Astrocyte of the hippocampus (primary cell): ENCODE results near the gene PKP4.
"Not testable (repeated sequence)": the region's sequence is repeated elsewhere in the genome, so short reads cannot be mapped to it uniquely, and the experiment has no call there.

Experiments used
- DNase-seq: peaks from one replicate; pipeline ENCODE4 v3.0.0; 2011; ENCODE audit warnings: low read depth, low spot score

PKP4 gene

DNA sequence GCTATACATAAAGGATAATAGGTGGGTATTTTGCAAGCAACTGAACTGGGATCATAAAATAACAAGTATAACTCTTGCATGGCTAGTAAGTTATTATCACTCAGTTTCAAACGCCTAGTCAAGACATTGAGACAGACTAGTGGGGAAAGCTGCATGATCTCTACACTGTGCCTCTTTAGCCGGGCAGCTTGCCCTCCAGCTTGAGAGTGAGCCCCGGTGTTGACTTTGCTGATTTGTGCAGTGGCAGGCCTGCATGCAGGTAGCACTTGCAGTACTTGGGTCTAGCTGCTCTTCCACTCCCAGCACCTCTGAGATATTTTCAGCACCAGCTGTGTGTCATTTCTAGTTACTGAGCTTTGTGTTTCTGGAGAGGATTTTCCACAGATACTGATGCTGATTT is 219.5 kb downstream of the PKP4 start:
- DNase-seq = no peak

DNA sequence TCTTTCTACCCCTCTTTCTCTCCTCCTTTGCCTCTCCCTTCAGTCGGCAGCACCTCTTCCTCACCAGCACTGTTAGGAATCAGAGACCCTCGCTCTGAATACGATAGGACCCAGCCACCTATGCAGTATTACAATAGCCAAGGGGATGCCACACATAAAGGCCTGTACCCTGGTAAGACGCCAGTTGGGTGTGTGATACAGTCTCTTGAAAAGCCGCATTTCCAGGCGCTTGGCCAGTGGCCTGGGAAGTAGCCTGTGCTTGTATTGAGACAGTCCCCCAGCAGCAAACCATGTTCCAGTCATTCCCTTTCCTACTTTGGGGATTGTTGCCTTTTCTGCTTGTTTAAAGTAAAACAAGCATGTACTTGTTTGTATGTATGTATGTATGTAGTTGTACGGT is 219.9 kb downstream of the PKP4 start:
- peak; percentile 61 for DNase-seq

DNA sequence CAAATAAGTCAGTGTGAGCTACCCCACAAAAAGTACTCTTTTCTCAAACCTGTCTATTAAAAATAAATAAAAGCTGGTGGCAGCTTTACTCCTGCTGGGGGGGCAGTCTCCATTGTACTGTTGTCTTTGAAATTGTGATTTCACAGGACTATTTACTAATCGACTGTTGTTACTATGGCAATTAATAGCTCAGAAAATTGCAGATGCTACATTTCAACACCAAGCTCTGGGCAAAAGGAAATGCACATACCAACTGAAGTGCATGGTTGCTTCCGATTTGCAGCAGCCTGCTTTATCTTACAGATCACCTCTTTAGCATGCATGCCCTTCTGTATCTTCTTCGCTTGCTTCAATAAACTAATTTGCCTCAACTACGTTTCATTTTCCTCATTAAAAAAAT is 220.8 kb downstream of the PKP4 start:
- no peak for DNase-seq

DNA sequence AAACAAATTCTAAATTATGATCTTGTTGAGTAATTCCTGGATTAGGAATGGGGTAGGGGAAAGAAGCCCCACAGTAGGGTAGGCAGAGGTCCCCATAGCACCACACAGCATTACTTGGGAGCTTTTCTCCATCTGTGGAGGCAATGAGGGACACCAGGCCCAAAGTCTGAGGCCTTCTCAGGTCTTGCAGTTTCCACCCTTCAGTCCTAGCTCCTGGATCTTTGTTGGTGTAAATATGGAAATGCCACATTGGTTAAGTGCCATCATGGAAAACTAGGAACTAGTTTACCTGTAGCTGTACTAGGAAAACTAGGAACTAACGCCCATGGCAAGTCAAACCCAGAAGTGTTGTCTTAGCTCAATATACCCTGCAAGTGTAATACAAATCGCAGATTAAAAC is 225.1 kb downstream of the PKP4 start:
- DNase-seq = no peak

DNA sequence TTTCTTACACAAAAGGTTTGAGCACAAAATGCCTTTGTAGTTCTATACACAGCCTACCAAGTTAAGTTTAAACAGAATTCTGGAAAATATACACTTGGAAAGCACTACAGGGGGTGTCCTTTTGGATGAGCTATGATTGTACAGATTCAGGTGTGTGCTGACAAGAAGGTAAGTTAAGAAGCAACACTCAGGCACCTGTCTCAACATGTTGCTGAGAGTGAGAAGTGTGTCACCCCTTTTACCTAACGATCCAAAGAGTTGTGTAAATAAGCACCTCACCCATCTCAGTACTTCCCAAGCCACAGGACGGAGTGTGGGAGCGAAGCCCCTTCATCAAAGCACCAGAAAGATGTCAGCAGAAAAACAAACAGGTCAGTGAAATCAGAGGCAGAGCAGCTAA is 228.9 kb downstream of the PKP4 start:
- DNase-seq = no peak

DNA sequence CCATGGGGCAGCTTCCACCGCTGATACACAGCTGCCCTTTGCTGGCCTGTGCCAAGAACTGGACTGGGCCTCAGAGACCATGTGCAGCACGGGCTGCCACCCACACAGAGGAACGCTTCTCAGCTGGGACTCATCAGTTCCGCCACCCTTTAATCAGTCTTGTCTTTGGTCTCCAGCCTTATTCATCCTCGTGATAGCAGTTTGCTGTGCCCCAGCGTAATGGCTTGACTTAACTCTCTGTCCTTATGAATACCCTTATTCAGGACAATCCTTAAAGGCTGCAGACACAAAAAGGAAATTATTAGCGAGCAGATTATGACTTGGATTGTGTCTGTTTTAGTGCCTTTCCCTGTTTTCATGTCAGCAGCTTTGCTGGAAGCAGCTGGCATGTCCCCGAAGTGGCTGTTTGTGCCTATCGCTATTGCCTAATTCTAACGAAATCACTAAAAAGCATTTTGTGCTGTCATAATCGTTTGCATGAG is 229.5 kb downstream of the PKP4 start:
- peak; percentile 12 for DNase-seq

DNA sequence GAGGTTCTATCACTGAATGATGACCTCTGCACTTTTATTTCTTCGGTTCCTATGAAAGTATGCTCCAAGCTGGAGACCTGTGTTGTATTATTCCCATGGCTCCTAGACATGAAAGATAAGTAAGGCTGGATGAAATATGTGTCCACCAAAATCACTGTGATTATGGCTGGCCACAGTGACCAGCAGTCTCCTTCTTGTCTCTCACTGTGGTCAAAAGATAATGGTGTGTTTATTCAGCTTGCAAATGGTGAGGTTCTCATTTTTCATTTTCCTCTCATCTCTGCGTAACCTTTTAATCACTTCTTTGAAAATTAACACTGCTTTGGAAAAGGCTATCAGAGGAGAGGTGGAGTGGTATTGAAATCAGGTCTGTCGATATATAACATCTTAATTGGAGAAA is 230.6 kb downstream of the PKP4 start:
- no peak for DNase-seq

DNA sequence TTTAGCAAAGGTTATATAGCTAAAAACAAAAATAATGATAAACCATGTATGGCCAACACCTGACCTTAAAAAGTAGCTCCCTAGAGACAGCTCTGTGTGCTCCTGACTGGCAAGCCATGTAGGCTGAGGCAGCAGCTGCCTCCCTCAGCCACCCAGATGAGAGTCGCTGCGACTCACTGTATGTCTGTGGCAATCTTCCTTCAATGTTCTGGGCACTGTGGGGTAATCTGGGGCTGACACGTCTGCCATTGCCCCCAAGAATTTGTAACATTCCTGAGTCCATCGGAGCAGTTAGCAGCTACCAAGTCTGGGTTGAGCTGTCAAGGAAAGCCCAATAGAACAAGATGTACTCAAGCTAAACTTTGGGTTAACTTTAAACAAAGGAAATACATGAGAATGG is 232.0 kb downstream of the PKP4 start:
- peak; percentile 34 for DNase-seq

DNA sequence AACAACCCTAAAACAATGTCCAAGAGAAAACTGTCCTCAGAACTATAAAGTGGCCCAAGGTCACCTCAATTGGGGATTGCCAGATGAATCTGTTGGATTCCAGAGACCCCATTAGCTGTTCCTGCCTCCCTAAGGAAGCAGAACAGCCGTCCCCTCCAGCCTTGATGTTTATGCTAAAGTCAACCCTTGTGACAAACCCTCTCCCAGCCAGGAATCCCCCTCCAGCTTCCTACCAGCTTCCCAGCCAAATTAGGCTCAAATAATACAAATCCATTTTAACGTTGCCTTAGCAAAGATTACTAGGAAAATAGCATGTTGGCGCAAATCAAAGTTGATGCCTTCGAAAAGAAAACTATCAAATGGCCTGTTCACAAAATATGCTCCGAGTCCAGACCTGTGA is 232.6 kb downstream of the PKP4 start:
- no peak for DNase-seq

DNA sequence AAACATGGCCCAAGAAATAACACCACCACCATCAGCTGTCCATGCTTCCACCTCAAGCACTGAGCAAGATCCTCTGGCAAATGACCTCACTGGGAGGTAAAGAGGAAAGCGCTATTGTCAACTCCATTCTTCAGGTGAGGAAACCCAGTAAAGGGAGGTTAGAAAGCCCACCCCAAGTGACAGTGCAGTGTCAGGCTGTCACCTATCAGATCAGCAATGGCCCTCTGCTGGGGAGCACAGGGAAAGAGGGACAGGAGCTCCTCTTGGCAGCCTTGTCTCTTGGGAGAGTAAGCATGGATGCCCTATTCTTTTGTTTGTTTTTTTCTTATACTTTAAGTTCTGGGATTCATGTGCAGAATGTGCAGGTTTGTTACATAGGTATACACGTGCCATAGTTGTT is 234.1 kb downstream of the PKP4 start:
- DNase-seq = no peak

DNA sequence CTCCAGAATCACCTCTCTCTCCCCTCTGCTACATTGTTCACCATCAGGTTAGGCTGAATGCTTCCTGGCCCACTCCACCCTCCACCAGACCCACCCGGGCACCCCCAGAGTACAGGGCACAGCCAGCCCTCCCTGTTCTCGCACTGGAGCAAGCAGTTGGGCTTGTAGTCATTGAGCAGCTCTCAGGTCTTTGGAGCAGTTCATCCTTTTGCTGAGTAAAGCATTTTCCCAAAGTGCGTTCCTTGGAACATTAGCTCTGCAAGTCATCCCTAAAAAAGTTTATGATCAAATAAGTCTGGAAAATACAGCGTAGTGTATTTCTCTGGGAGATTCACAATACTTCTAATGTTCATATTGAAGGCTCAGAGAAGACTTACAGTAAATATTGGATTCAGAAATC is 234.9 kb downstream of the PKP4 start:
- no peak for DNase-seq

DNA sequence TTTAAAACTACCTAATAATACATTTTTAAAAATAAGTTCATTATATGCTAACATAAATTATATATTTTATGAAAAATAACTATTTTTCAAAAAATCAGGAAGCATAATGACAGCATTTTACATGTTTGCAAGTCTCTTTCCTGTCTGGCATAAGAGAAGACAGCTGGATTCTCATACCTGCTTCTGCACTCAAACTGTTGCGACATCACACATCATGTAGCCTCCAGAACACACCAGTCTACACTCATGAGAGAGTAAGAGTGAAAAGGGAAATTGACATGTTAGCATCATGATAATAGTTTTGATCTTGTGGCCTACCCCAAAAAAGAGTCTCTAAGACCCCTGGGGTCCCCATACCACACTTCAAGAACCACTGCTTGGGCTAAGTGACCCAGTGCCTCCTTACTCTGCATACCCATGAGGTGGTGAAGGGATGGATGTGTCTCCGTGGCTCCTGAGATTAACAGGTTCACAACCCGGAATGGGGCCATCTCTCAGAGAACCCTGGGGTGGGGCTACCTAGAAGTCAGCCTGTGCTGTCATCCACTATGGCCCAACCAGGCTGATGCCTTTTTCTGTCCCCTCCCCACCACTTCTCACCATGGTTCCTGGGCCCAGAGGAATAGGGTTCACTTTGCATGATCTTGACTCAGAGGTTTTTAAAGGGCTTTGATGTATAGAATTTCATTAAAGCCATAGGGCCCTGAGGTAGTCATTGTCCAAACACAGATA is 235.8 kb downstream of the PKP4 start:
- DNase-seq = no peak

DNA sequence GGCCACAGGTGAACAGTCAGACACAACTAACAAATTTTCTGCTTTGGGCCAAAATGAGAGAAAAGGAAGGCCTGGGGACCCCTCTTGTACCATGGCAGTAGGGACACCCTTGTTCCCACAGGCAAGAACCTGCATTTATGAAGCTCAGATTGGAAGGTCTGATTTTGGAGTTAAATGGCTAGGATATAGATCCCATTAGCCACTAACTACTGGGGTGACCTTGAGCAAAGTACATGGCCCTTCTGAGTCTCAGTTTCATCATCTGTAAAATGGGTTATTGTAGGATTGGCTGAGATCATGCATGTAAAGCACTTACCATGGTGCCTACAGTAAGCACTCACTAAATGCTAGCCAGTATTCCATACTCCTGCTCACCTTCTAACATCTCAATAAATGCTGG is 236.7 kb downstream of the PKP4 start:
- DNase-seq = no peak

DNA sequence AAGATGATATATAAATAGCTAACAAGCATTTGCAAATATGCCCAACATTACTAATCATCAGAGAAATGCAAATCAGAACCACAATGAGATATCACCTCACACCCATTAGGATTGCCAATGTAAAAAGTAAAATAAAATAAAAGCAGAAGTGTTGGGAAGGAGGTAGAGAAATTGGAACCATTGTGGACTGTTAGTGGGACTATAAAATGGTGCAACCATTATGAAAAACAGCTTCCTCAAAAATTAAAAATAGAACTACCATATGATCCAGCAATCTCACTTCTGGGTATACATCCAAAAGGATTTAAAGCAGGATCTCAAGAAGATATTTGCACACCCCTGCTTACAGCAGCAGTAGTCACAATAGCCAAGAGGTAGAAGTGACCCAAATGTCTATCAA is 238.6 kb downstream of the PKP4 start:
- no peak for DNase-seq

DNA sequence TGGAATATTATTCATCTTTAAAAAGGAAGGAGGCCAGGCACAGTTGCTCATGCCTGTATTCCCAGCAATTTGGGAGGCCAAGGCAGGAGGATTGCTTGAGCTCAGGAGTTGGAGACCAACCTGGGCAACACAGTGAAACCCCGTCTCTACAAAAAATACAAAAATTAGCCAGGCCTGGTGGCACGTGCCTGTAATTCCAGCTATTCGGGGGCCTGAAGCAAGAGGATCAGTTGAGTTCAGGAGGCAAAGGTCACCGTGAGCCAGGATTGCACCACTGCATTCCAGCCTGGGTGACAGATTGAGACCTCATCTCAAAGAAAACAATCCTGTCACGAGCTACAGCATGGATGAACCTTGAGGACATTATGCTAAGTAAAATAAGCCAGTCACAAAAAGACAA is 239.0 kb downstream of the PKP4 start:
- DNase-seq = not testable (repeated sequence)

DNA sequence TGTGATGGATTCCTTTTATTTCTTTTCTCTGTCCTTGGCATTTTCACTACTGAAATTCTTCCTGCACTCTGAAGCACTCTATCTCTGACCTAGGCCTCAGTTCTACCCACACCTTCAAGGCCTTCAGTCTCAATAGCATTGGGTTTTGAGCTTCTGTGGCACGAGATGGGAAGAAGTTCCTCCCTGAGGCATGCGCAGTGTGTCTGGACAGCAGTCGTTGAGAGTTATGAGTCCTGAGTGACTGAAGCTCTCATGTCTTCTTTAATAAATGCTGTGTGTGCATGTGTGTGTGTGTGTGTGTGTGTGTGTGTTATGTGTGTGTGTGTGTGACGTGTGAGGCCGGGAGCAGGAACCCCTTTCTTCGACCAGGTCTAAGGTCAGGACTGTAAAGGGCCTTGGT is 242.6 kb downstream of the PKP4 start:
- DNase-seq = no peak

DNA sequence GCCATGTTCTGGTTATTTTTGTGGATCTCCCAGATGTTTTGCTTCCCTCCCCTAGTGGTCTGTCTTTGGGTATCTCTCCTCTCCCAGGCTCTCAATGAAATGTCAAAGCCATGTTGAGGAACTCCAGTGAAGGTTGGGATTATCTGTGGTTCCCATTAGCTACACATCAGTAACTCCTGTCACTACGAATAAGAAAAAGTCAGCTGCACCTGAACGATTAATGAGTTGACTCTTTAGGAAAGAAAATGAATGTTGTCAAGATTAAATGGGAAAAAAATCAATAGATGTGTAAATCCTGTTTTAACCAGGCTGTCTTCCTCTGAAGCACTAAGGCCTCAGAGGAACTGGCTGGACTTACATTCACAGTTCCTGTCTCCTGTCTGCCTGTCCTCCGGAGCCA is 244.3 kb downstream of the PKP4 start:
- DNase-seq = no peak

DNA sequence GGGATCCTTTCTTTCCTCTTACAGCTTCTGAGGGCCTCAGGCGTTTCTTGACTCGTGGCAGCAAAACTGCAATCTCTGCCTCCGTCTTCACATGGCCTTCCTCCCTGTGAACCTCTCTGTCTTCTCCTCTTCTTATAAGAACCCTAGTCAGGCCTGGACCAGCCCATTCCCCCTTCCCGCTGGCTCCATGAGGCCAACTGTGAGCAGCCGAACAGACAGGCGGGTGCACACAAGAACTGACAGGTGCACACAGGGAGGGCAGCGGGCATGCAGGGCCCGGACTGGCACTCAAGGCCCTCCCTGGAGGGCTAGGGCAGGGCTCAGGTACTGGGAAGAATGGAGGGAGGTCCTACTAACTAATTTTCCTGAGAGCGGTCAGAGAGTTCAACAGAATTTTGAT is 246.0 kb downstream of the PKP4 start:
- DNase-seq = no peak

DNA sequence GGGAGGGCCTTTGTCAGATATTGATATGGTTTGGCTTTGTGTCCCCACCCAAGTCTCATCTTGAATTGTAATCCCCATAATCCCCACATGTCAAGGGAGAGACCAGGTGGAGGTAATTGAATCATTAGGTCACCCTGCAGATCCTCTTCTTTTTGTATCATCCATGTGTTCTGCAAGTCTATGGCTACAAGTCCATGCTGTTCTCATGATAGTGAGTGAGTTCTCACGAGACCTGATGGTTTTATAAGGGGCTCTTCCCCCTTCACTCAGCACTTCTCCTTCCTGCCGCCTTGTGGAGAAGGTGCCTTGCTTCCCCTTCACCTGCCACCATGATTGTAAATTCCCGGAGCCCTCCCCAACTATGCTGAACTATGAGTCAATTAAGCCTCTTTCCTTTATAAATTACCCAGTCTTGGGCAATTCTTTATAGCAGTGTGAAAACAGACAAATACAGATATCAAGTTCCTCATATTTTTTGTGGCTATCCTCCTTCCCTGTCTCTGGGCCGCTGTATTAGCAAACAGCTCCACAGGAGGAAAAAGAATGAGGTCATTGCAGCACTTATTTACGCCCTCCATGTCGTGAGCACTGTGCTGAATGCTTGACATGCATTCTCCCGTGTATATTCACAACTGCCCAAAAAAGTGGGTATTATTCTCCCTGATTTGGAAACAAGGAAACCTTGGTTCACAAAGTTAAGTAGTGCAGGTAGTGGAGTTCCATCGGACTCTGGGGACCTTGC is 248.1 kb downstream of the PKP4 start:
- DNase-seq = not testable (repeated sequence)

DNA sequence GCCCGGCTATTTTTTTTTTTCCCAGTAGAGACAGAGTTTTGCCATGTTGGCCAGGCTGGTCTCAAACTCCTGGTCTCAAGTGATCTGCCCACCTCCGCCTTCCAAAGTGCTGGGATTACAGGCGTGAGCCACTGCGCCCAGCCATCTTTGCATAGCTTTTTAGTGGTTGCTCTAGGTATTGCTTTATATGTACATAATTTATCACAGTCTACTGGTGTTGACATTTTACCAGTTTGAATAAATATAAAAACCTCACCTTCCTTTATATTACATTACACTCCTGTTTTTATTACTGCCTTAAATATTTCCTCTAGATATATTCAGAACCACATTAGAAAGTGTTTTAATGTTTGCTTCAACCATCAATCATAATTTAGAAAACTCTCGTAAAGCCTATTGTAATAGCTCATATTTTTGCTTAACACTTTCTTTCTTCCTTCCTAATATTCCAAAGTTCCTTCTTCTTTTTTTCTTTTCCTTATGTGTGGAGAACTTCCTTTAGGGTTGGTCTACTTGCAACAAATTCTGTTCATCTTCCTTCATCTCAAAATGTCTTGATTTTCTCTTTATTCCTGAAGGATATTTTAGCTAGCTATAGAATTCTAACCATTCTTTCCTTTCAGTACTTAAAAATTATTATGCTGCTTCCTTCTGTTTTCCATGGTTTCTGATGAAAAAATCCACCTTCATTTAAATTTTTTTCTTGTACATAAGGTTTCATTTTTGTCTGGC is 256.2 kb downstream of the PKP4 start:
- no peak for DNase-seq

DNA sequence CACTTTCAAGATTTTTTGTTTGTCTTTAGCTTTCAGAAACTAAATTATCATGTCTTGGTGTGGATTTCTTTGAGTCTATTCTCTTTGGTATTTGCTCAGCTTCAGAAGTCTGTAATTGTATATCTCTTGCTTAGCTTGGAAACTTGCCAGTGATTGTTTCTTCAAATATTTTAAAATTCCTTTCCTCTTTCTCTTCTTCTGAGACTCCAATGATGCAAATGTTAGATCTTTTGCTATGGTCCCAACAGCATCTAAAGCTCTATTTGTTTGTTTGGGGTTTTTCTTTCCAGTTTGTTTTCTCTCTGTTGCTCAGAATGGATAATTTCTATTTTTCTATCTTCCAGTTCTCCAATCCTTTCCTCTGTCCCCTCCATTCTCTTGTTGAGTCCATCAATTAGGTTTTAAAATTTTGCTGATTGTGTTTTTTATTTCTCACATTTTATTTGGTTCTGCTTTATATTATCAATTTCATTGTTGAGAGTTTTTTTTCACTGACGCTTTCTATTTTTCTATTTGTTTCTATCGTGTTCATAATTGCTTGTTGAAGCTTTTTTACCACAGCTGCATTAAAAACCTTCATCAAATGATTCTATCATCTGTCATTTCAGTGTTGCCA is 256.9 kb downstream of the PKP4 start:
- no peak for DNase-seq

DNA sequence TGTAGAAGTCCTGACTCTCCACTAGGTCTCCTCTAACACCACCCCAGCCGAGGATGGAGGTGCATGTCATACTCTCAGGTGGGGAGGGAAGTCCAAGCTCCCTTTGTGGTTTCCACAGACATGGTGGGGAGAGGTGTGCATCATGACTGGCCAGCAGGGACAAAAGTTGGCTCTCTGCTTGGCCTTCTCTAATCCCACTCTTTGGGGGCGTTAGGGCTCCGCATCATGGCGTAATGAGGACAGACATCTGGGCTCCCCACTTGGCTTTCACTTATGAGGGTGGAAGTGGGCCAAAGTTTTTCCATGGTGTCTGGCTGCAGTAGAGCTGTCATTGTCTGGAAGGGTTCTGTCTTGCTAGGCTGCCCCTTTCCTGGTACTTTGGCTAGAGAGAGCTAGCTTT is 257.7 kb downstream of the PKP4 start:
- DNase-seq = no peak
